Gastroesophageal sphincter (tissue), 3 donors: Measurements from ENCODE around the gene PPAN.

Experiments used
- CTCF ChIP-seq, 4 experiments: fragments of 200-600 bp in 2 of 4; fragments of 450-650 bp in 2 of 4; sonication (generic) in 1 of 4; IDR thresholded peaks; one replicate each; pipeline ENCODE4 v1.5.1; 2017 to 2019; ENCODE audit warnings: antibody characterized with exemption in 4 of 4, mild to moderate bottlenecking in 2 of 4, moderate library complexity in 2 of 4
- EP300 ChIP-seq: sonication (generic); formaldehyde crosslinking; IDR thresholded peaks from one replicate; pipeline ENCODE4 v1.6.1; 2017; ENCODE audit warnings: antibody characterized with exemption, mild to moderate bottlenecking
- POLR2A ChIP-seq, 2 donors: fragments of 450-650 bp; IDR thresholded peaks; one replicate each; pipeline ENCODE4 v1.6.1; 2017; ENCODE audit warnings: antibody characterized with exemption in 2 of 2, mild to moderate bottlenecking in 2 of 2, moderate library complexity in 1 of 2
- POLR2AphosphoS5 ChIP-seq: sonication (generic); formaldehyde crosslinking; IDR thresholded peaks from one replicate; pipeline ENCODE4 v1.6.1; 2017; ENCODE audit warnings: antibody characterized with exemption

- TF ChIP-seq CTCF (IDR thresholded peaks at IDR 0.05): no peak
- no peak for TF ChIP-seq POLR2A (IDR thresholded peaks at IDR 0.05)
- TF ChIP-seq POLR2AphosphoS5: no peak
- no peak for TF ChIP-seq EP300
These were observed 38.9 kb downstream of the PPAN start for GRCh38 chr19:10145031-10145430.
